Measurements from ENCODE around the gene TRIL. TPM values are rescaled to one million over a fixed set of nuclear protein-coding genes. Genes with fewer than 3 reads are reported as not detected.

TRIL gene
- polyA plus RNA-seq, 1 donor from 2014 or later: 1.4 TPM

GRCh38 chr7:28984217-28984616, 26.1 kb upstream of the TRIL start:
- no peaks in the 10 kb centered on the region for H4K20me1 ChIP-seq (ENCODE audit: insufficient read depth)
- no peaks in the 10 kb centered on the region for H3K9me2 ChIP-seq (ENCODE audit: insufficient read depth, low read length)
- TF ChIP-seq EZH2 (IDR thresholded peaks at IDR 0.05; ENCODE audit: borderline replicate concordance, insufficient read depth, low read length, poor library complexity, severe bottlenecking) (no peak), SMC3 (conservative IDR thresholded peaks at IDR 0.05; ENCODE audit: poor library complexity) (no peak), MXI1 (conservative IDR thresholded peaks at IDR 0.05; ENCODE audit: poor library complexity, severe bottlenecking) (no peak), POLR2AphosphoS5 (IDR thresholded peaks at IDR 0.05) (no peak), CTCF (IDR thresholded peaks at IDR 0.05; ENCODE audit: poor library complexity, severe bottlenecking) (no peak), EP300 (conservative IDR thresholded peaks at IDR 0.05; ENCODE audit: poor library complexity, severe bottlenecking) (no peak), TAF1 (IDR thresholded peaks at IDR 0.05; ENCODE audit: low read depth) (no peak)
- H3K27ac ChIP-seq (ENCODE audit: low read length): no peak overlapping the region
- H3K27me3 ChIP-seq (ENCODE audit: insufficient read depth, low read depth, low read length): no peaks in the 10 kb centered on the region
- no peak overlapping the region for H2AFZ ChIP-seq (ENCODE audit: low read depth, low read length)
- no peaks in the 10 kb centered on the region for H3F3A ChIP-seq (ENCODE audit: insufficient read depth, low read length, poor library complexity, severe bottlenecking)
- no peak overlapping the region for H3K9ac ChIP-seq (ENCODE audit: low read length)
- no peaks in the 10 kb centered on the region for H3K36me3 ChIP-seq (ENCODE audit: insufficient read depth, low read length)
- H3K4me2 ChIP-seq (ENCODE audit: low read length): no peak overlapping the region
- no peaks in the 10 kb centered on the region for H3K79me2 ChIP-seq (replicated peaks; ENCODE audit: insufficient read depth, low read length)
- H3K9me3 ChIP-seq (ENCODE audit: low read length): no peaks in the 10 kb centered on the region
- H3K4me3 ChIP-seq (ENCODE audit: low read length): no peak overlapping the region

- no peaks in the 10 kb centered on the region for H3K27me3 ChIP-seq (ENCODE audit: insufficient read depth, low read depth, low read length)
- no peak overlapping the region for H3K27ac ChIP-seq (ENCODE audit: low read length)
- H3K4me2 ChIP-seq (ENCODE audit: low read length): no peak overlapping the region
- no peak for TF ChIP-seq MXI1 (conservative IDR thresholded peaks at IDR 0.05; ENCODE audit: poor library complexity, severe bottlenecking)
- no peak for TF ChIP-seq POLR2AphosphoS5 (IDR thresholded peaks at IDR 0.05)
- no peak for TF ChIP-seq CTCF (IDR thresholded peaks at IDR 0.05; ENCODE audit: poor library complexity, severe bottlenecking)
- TF ChIP-seq EZH2 (IDR thresholded peaks at IDR 0.05; ENCODE audit: borderline replicate concordance, insufficient read depth, low read length, poor library complexity, severe bottlenecking): no peak
- no peak for TF ChIP-seq RAD21 (conservative IDR thresholded peaks at IDR 0.05)
- TF ChIP-seq REST (IDR thresholded peaks at IDR 0.05; ENCODE audit: borderline replicate concordance): no peak
- H3K4me3 ChIP-seq (ENCODE audit: low read length): no peak overlapping the region
- H3K9ac ChIP-seq (ENCODE audit: low read length): no peak overlapping the region
- no peaks in the 10 kb centered on the region for H3K9me3 ChIP-seq (ENCODE audit: low read length)
- H3K79me2 ChIP-seq (replicated peaks; ENCODE audit: insufficient read depth, low read length): no peaks in the 10 kb centered on the region
- H3K36me3 ChIP-seq (ENCODE audit: insufficient read depth, low read length): no peaks in the 10 kb centered on the region
- no peak overlapping the region for H2AFZ ChIP-seq (ENCODE audit: low read depth, low read length)
- H3K9me2 ChIP-seq (ENCODE audit: insufficient read depth, low read length): no peaks in the 10 kb centered on the region
- no peaks in the 10 kb centered on the region for H4K20me1 ChIP-seq (ENCODE audit: insufficient read depth)
- no peaks in the 10 kb centered on the region for H3F3A ChIP-seq (ENCODE audit: insufficient read depth, low read length, poor library complexity, severe bottlenecking)
These were observed 25.5 kb upstream of the TRIL start for GRCh38 chr7:28983396-28984190.

All from neural cell (in vitro differentiated cells).